ENCODE results near the gene PNMA6E.

- no peak for TF ChIP-seq CTCF (IDR thresholded peaks at IDR 0.05)
- no peak for TF ChIP-seq POLR2A (IDR thresholded peaks at IDR 0.05)
Observed at GRCh38 chrX:153357877-153358276, 43.3 kb downstream of the PNMA6E start.

Data from adrenal gland (tissue), 5 donors.